HG03139 (cell line): ENCODE data around the gene ZNF407.

Experiments used
- ATAC-seq: cut with Tn5 transposase; IDR thresholded peaks from one replicate; pipeline ENCODE4 v1.9.1; 2021; ENCODE audit not compliant: unreplicated experiment

ZNF407 gene

GRCh38 chr18:75065251-75066000 is 467.8 kb downstream of the ZNF407 start:
- no peak for ATAC-seq

- ATAC-seq, result no peak
Observed at GRCh38 chr18:75066021-75066880, 468.6 kb downstream of the ZNF407 start.

- no peak for ATAC-seq
Observed at GRCh38 chr18:75066936-75067335, 469.3 kb downstream of the ZNF407 start.

- no peak for ATAC-seq
Observed at GRCh38 chr18:75067996-75068645, 470.5 kb downstream of the ZNF407 start.

- ATAC-seq, result no peak
Observed at GRCh38 chr18:75068682-75069435, 471.2 kb downstream of the ZNF407 start.

- ATAC-seq, result no peak
Observed at GRCh38 chr18:75070235-75070624, 472.6 kb downstream of the ZNF407 start.

GRCh38 chr18:75070625-75071483 is 473.2 kb downstream of the ZNF407 start:
- peak; percentile 90 for ATAC-seq

- no peak for ATAC-seq
Observed at GRCh38 chr18:75071484-75071785, 473.8 kb downstream of the ZNF407 start.

- no peak for ATAC-seq
Observed at GRCh38 chr18:75071866-75072671, 474.4 kb downstream of the ZNF407 start.

GRCh38 chr18:75072672-75073371 is 475.2 kb downstream of the ZNF407 start:
- no peak for ATAC-seq

- no peak for ATAC-seq
Observed at GRCh38 chr18:75073654-75074053, 476.0 kb downstream of the ZNF407 start.

GRCh38 chr18:75074196-75075015 is 476.7 kb downstream of the ZNF407 start:
- ATAC-seq, result no peak

- ATAC-seq, result no peak
Observed at GRCh38 chr18:75075016-75075305, 477.3 kb downstream of the ZNF407 start.

- no peak for ATAC-seq
Observed at GRCh38 chr18:75075429-75075841, 477.8 kb downstream of the ZNF407 start.

GRCh38 chr18:75076286-75076685 is 478.6 kb downstream of the ZNF407 start:
- no peak for ATAC-seq

GRCh38 chr18:75081486-75081885 is 483.8 kb downstream of the ZNF407 start:
- no peak for ATAC-seq

- no peak for ATAC-seq
Observed at GRCh38 chr18:75083131-75083530, 485.5 kb downstream of the ZNF407 start.

GRCh38 chr18:75083761-75084160 is 486.1 kb downstream of the ZNF407 start:
- no peak for ATAC-seq
